Fibroblast of the aortic adventitia (primary cell): ENCODE results near the gene LITAF. TPM values are rescaled to one million over a fixed set of nuclear protein-coding genes. Genes with fewer than 3 reads are reported as not detected.

Source experiments
- DNase-seq: peaks from one replicate; pipeline ENCODE4 v3.0.0-alpha.2; 2010; ENCODE audit warnings: low read depth
- H3K4me3 ChIP-seq: 2 replicates; pipeline ENCODE4 v1.5.1; 2011; ENCODE audit warnings: low read depth, mild to moderate bottlenecking, control low read depth, low read length, moderate library complexity
- total RNA-seq: library from RNA; depleted of rRNA; stranded (reverse); fragments of >200 nt; gene quantifications from 2 replicates; pipeline ENCODE4 v1.2.3, GENCODE V29; 2012; ENCODE audit warnings: low replicate concordance
- TF ChIP-seq, protein P1 (sequence below): IDR thresholded peaks from 2 replicates; pipeline ENCODE4 v1.5.1; 2011; ENCODE audit warnings: mild to moderate bottlenecking, low read length, control low read depth, inconsistent platforms; ENCODE audit not compliant: insufficient read depth

Gene LITAF
- 13.9 and 44.6 TPM in 2 replicates for total RNA-seq

DNA sequence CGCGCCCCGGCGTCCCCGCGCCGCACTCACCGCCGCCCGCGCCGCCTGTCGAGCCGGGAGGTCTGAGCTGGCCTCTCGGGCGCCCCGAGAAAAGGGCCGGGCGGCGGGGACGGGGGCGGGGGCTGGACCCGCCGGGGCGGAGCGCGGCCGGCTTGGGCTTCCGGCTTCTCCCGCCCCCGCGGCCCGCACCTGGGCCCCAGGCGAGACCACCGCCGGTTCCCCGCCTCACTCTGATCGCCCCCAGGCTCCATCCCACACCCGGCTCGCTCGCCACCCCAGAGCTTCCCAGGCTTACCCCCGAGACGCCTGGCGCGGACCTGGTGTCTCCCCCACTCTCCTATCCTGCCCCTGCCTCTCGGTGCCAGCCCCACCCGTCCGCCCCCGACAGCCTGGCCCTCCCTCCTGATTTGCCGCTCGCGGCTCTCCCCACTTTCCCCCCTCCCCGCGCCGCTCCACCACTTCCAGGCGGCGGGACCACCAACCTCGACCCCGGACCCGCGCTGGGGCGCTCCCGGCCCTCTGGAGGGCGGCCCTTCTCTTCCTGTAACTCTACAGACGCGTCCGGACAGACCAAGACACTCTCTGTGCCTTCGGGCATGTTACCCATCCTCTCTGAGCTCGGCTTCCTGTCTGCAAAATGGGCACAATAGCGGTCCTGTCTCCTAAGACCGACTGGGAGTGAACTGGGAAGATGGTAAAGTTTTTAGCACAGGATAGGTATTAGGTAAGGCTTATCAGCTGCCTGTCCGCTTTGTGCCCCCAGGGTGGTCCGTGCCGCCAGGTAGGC is at the start of gene LITAF:
LITAF (minus strand) TSS at position 64 of the 787 bp plus-strand sequence. CDS start 30,189 bp downstream, outside the sequence.
- H3K4me3 ChIP-seq, result peak within 1 kb of the TSS; percentile 75
- peak; percentile 29 for DNase-seq
- TF ChIP-seq, protein P1, sequence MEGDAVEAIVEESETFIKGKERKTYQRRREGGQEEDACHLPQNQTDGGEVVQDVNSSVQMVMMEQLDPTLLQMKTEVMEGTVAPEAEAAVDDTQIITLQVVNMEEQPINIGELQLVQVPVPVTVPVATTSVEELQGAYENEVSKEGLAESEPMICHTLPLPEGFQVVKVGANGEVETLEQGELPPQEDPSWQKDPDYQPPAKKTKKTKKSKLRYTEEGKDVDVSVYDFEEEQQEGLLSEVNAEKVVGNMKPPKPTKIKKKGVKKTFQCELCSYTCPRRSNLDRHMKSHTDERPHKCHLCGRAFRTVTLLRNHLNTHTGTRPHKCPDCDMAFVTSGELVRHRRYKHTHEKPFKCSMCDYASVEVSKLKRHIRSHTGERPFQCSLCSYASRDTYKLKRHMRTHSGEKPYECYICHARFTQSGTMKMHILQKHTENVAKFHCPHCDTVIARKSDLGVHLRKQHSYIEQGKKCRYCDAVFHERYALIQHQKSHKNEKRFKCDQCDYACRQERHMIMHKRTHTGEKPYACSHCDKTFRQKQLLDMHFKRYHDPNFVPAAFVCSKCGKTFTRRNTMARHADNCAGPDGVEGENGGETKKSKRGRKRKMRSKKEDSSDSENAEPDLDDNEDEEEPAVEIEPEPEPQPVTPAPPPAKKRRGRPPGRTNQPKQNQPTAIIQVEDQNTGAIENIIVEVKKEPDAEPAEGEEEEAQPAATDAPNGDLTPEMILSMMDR, result no peak

DNA sequence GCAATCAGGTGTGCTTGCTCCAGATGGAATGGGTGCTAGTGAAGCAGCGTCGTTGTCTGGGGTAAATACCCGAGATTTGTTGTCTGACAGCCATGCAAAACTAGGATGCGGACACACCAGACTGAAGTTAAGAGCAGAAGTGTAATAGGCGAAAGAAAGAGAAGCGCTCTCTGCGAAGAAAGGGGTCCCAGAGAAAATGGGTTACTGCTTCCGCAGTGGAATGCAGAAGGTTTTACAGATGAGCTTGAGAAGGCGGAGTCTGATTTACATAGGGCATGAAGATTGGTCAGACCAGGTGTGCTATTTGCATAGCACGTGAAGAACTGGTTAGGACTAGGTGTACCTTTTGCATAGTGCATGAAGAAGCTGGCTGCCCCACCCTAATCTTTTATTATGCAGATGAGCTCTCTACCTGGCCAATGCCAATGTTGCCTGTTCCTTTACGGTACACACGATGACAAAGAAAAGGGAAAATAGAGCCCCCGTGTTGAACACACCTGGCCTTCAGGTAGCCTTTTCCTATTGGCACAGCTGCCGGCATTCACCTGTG is 49.5 kb upstream of the LITAF start:
- no peak for DNase-seq
- no peak overlapping the region for H3K4me3 ChIP-seq
- TF ChIP-seq, protein P1, result no peak

DNA sequence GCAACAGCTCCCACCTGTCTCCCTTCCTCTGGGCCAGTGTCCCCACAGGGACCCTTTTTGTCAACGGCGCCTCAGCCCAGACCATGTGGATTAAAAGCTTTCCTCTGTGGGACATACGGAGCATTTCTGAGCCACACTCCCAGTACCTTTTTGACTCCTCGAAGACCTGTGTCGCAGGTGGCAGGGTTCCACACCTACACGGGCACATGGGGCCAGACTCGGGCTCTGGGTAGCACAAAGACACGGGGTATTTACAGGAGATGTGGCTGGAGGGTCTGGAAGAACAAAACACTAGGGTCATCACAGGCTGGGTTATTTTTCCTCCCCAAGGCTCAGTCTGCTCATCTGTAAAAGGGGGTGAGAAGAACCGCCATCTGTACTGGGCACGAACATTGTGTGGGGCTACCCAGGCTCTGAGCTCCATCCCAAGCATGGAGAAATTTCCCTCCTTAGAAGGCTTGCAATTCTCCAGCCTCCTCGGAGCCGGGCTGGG is 49.0 kb upstream of the LITAF start:
- DNase-seq, result no peak
- H3K4me3 ChIP-seq, result no peak overlapping the region
- TF ChIP-seq, protein P1, result no peak

DNA sequence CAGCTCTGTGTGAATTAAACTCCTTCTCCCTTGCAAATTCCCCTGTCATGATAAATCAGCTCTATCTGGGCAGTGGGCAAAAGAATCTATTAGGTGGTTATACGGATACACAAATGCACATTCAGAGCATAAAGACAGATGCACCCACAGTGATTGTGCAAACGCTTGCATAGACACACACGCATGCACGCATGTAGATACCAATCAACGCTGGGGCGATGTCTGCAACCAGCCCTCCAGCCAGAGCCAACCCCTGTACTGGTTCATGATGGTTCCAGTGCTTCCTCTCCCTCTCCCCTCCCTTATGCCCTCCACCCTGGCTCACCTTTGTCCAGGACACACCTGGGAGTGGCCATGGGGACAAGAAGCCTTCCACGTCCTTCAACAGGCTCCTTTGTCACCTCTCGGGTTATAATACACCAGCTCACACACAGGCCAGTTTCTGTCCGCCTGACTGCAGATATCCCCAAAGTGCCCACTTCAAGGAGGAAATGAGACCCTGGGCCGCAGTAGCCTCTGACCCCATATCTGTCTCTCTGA is 48.5 kb upstream of the LITAF start:
- TF ChIP-seq, protein P1, result no peak
- no peak overlapping the region for H3K4me3 ChIP-seq
- DNase-seq, result no peak

DNA sequence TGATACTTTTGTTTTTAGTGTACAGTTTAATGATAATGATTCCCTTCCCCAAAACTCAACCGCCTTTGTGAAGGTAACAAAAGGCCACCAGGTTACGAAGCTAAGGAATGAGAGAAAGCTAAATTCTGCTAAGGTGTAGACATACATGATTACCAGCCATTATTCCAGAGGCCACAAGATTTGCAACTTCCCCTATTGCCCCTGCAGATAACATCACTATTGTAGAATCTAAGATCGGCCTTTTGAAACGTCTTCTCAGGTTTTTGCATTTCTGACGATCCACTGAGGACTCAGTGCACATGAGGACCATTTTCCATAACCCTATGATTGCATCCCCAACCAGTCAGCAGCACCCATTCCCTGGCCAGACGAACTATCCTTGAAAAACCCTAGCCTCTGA is 47.6 kb upstream of the LITAF start:
- H3K4me3 ChIP-seq, result no peak overlapping the region
- TF ChIP-seq, protein P1, result no peak
- DNase-seq, result no peak

DNA sequence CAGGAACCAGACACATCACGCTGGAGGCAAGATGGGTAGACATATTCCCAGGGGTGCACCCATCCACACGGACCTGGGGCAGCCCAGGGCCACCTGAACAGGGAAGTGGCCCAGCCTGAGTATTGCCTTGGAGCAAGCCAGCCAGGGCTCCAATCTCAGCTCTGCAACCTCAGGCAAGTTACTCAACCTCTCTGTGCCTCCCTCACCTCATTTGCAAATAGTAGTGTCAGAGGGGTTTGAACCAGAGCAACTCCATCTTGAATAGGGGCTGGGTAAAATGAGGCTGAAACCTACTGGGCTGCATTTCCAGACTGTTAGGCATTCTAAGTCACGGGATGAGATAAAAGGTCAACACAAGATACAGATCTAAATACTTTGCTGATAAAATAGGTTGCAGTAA is 46.4 kb upstream of the LITAF start:
- no peak for DNase-seq
- no peak overlapping the region for H3K4me3 ChIP-seq
- TF ChIP-seq, protein P1, result no peak
